Caco-2 (cell line): ENCODE data around the gene KIF16B. TPM values are rescaled to one million over a fixed set of nuclear protein-coding genes. Genes with fewer than 3 reads are reported as not detected.

Source experiments
- BruUV-seq: library from RNA; stranded (reverse); fragments of 400-500 nt; replicated peaks from 2 replicates; lab custom pipeline; 2021; lab: Mats Ljungman, UMichigan
- CTCF ChIA-PET: fragments of 300-600 bp; sonication (Branson Sonifier 250); formaldehyde crosslinking; loops from one replicate; lab custom pipeline; 2022; ENCODE audit warnings: antibody characterized with exemption; lab: Charles Lee
- POLR2A ChIA-PET: fragments of 300-600 bp; sonication (Branson Sonifier 250); formaldehyde crosslinking; loops from one replicate; lab custom pipeline; 2022; ENCODE audit warnings: antibody characterized with exemption; lab: Charles Lee
- DNase-seq, 2 experiments: peaks; one replicate each; pipeline versions ENCODE4 v3.0.0 to v3.0.0-alpha.2; 2020 to 2022
- H3K27me3 ChIP-seq: replicated peaks from 2 replicates; pipeline ENCODE4 v1.6.0; 2011; ENCODE audit warnings: low read length; ENCODE audit not compliant: control insufficient read depth, insufficient read depth
- H3K36me3 ChIP-seq: 2 replicates; pipeline ENCODE4 v1.5.1; 2011; ENCODE audit warnings: low read length; ENCODE audit not compliant: control insufficient read depth, insufficient read depth
- H3K4me1 ChIP-seq: fragments of 250-450 bp; sonication (Bioruptor Pico); 2 replicates; pipeline ENCODE4 v1.5.1; 2020; ENCODE audit warnings: mild to moderate bottlenecking
- H3K4me3 ChIP-seq: 2 replicates; pipeline ENCODE4 v1.5.1; 2011; ENCODE audit warnings: low read depth, mild to moderate bottlenecking, control low read depth, low read length
- H3K9me3 ChIP-seq: fragments of 250-450 bp; sonication (Bioruptor Pico); 2 replicates; pipeline ENCODE4 v1.5.1; 2020; ENCODE audit warnings: mild to moderate bottlenecking, moderate library complexity
- H3K27ac Mint-ChIP-seq: one replicate; pipeline ENCODE4 v1.8.0; 2022; ENCODE audit warnings: mixed read lengths; ENCODE audit not compliant: unreplicated experiment
- H3K27me3 Mint-ChIP-seq: one replicate; pipeline ENCODE4 v1.8.0; 2022; ENCODE audit warnings: mixed read lengths; ENCODE audit not compliant: insufficient read depth, unreplicated experiment
- H3K36me3 Mint-ChIP-seq: one replicate; pipeline ENCODE4 v1.8.0; 2022; ENCODE audit warnings: mild to moderate bottlenecking, mixed read lengths; ENCODE audit not compliant: insufficient read depth, unreplicated experiment
- H3K4me1 Mint-ChIP-seq: one replicate; pipeline ENCODE4 v1.8.0; 2022; ENCODE audit warnings: low read depth, mixed read lengths; ENCODE audit not compliant: unreplicated experiment
- H3K4me3 Mint-ChIP-seq: one replicate; pipeline ENCODE4 v1.8.0; 2022; ENCODE audit warnings: mild to moderate bottlenecking, moderate library complexity, mixed read lengths; ENCODE audit not compliant: unreplicated experiment
- H3K9me3 Mint-ChIP-seq: one replicate; pipeline ENCODE4 v1.8.0; 2022; ENCODE audit warnings: mixed read lengths; ENCODE audit not compliant: unreplicated experiment
- CTCF ChIP-seq, 2 experiments: fragments of 200-600 bp in 1 of 2; IDR thresholded peaks; 1 replicate in 1 of 2; 2 replicates in 1 of 2; pipeline versions ENCODE4 v1.5.1 to v1.8.0; 2011 to 2022; ENCODE audit warnings: antibody characterized with exemption in 1 of 2, control low read depth in 1 of 2, inconsistent platforms in 1 of 2, low read depth in 1 of 2, low read length in 1 of 2, mild to moderate bottlenecking in 1 of 2, moderate library complexity in 1 of 2; ENCODE audit not compliant: insufficient read depth in 1 of 2, severe bottlenecking in 1 of 2, unreplicated experiment in 1 of 2
- intact Hi-C: fragments of 100-400 bp; cut with micrococcal nuclease; formaldehyde crosslinking; loops from one replicate; pipeline ENCODE4 v1.10.0; 2022; ENCODE audit not compliant: unreplicated experiment
- total RNA-seq: library from RNA; stranded (reverse); gene quantifications from 2 replicates; pipeline ENCODE4 v1.2.3, GENCODE V29; 2022

KIF16B gene
- total RNA-seq, 1 experiment from 2014 or later, result 11.3 TPM

GRCh38 chr20:16290358-16290757 is 282.9 kb downstream of the KIF16B start:
- Mint-ChIP-seq H3K4me3 (no peak overlapping the region), H3K27ac (no peak overlapping the region)
- no TSS peak for BruUV-seq

GRCh38 chr20:16287776-16288175 is 285.5 kb downstream of the KIF16B start:
- Histone ChIP-seq H3K4me1 (peaks cover 21% of the 10 kb centered on the region), H3K27me3 (no peaks in the 10 kb centered on the region), H3K36me3 (no peaks in the 10 kb centered on the region), H3K4me3 (no peak overlapping the region), H3K9me3 (no peaks in the 10 kb centered on the region)
- BruUV-seq, result no TSS peak
- DNase-seq, result no peak
- CTCF ChIA-PET, result no interaction called here
- POLR2A ChIA-PET, result no interaction called here
- intact Hi-C loops, result no loop called here
- TF ChIP-seq CTCF (IDR thresholded peaks at IDR 0.05; ENCODE audit: insufficient read depth in 1 of 2, low read depth in 1 of 2, low read length in 1 of 2, severe bottlenecking in 1 of 2, unreplicated experiment in 1 of 2), result no peak
- Mint-ChIP-seq H3K4me3 (no peak overlapping the region), H3K27me3 (no peaks in the 10 kb centered on the region), H3K36me3 (no peaks in the 10 kb centered on the region), H3K4me1 (peaks cover 12% of the 10 kb centered on the region), H3K27ac (no peak overlapping the region), H3K9me3 (no peaks in the 10 kb centered on the region)

More at GRCh38 chr20:16290358-16290757, 282.9 kb downstream of the KIF16B start:
- no peak overlapping the region for H3K4me3 ChIP-seq
- TF ChIP-seq CTCF (IDR thresholded peaks at IDR 0.05; ENCODE audit: insufficient read depth in 1 of 2, low read depth in 1 of 2, low read length in 1 of 2, severe bottlenecking in 1 of 2, unreplicated experiment in 1 of 2), result no peak
- H3K36me3 ChIP-seq, result no peaks in the 10 kb centered on the region
- ChIA-PET CTCF (interaction anchor here (1.7 kb wide), 1 partner anchor 185 kb away, joined by 4 read pairs; no protein-coding TSS in a partner anchor), POLR2A (interaction anchor here (0.6 kb wide), 1 partner anchor 117 kb away, joined by 5 read pairs; no protein-coding TSS in a partner anchor)
- peak; percentile 39 to 50 for DNase-seq
- no peaks in the 10 kb centered on the region for H3K9me3 ChIP-seq
- Mint-ChIP-seq H3K36me3 (no peaks in the 10 kb centered on the region), H3K4me1 (peaks cover 12% of the 10 kb centered on the region), H3K27me3 (no peaks in the 10 kb centered on the region), H3K9me3 (no peaks in the 10 kb centered on the region)
- H3K4me1 ChIP-seq, result peaks cover 33% of the 10 kb centered on the region
- intact Hi-C loops, result loop anchor here (5.0 kb wide), 1 partner anchor 187 kb away; no protein-coding TSS in a partner anchor
- H3K27me3 ChIP-seq, result no peaks in the 10 kb centered on the region

- no peak for TF ChIP-seq CTCF (IDR thresholded peaks at IDR 0.05; ENCODE audit: insufficient read depth in 1 of 2, low read depth in 1 of 2, low read length in 1 of 2, severe bottlenecking in 1 of 2, unreplicated experiment in 1 of 2)
- Histone ChIP-seq H3K27me3 (no peaks in the 10 kb centered on the region), H3K36me3 (no peaks in the 10 kb centered on the region), H3K4me1 (peaks cover 21% of the 10 kb centered on the region), H3K4me3 (no peak overlapping the region), H3K9me3 (no peaks in the 10 kb centered on the region)
- BruUV-seq, result no TSS peak
- Mint-ChIP-seq H3K9me3 (no peaks in the 10 kb centered on the region), H3K27me3 (no peaks in the 10 kb centered on the region), H3K4me3 (no peak overlapping the region), H3K27ac (no peak overlapping the region), H3K4me1 (peaks cover 12% of the 10 kb centered on the region), H3K36me3 (no peaks in the 10 kb centered on the region)
- ChIA-PET CTCF (no interaction called here), POLR2A (no interaction called here)
- intact Hi-C loops, result no loop called here
- DNase-seq, result no peak
Measured at GRCh38 chr20:16286601-16287000, 286.6 kb downstream of the KIF16B start.
